Hippocampal formation (tissue), 2 donors: Measurements from ENCODE around the gene ZNF28.
"Not testable (repeated sequence)": the region's sequence is repeated elsewhere in the genome, so short reads cannot be mapped to it uniquely, and the experiment has no call there.

Experiments
- DNase-seq, 2 donors: peaks; one replicate each; lab custom pipeline; 2025; lab: John Stamatoyannopoulos, UW

The ZNF28 gene

DNA sequence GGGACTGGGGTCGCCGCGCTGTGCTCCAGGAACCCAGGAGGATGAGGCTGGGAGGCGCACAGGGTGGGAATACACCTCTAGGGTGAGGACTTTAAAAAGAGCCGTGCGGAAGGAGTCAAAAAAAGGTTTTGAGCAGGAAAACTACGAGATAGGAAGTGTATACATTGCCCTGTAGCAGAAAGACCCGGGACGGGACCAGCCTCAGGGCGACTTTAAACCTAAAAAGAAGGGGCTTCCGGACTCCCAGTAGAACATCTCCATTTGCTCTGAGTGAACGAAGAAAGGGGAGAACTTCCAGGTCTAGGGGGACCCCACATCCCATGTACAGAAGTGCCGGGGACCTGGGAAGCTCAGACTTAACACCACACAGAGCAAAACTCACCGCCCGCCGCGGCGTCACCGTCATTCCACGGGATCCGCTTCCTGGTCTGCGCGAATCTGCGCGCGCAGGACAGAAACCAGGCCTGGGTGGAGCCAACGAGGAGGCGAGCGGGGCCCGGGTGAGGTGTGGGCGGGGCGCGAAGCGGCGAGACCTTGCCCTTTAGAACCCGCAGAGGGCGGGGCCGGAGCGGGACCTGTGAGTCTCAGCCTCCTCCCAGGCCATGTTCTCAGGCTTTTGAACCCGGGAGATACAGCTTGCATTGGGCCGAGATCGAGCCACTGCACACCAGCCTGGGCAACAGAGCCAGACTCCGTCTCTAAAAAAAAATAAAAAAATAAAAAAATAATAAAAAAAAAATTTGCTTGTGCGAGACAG lies at the start of gene ZNF28:
TSS of gene ZNF28 (minus strand) at position 430 of the 757 bp plus-strand sequence. CDS start 3,675 bp downstream, outside the sequence.
- peak; percentile 15 to 22 for DNase-seq

DNA sequence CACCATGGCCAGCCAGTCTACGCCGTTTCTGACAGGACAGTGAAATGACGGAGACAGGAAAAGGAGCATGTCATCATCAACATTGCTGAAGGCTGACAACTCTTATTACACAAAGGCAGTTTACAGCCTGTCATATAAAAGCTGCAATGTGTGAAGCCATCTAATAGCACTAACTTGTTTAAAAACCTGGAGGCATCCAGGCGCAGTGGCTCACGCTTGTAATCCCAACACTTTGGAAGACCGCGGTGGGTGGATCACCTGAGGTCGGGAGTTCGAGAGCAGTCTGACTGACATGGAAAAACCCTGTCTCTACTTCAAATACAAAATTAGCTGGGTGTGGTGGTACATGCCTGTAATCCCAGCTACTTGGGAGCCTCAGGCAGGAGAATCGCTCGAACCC lies 46.6 kb upstream of the ZNF28 start:
- DNase-seq: not testable (repeated sequence)

DNA sequence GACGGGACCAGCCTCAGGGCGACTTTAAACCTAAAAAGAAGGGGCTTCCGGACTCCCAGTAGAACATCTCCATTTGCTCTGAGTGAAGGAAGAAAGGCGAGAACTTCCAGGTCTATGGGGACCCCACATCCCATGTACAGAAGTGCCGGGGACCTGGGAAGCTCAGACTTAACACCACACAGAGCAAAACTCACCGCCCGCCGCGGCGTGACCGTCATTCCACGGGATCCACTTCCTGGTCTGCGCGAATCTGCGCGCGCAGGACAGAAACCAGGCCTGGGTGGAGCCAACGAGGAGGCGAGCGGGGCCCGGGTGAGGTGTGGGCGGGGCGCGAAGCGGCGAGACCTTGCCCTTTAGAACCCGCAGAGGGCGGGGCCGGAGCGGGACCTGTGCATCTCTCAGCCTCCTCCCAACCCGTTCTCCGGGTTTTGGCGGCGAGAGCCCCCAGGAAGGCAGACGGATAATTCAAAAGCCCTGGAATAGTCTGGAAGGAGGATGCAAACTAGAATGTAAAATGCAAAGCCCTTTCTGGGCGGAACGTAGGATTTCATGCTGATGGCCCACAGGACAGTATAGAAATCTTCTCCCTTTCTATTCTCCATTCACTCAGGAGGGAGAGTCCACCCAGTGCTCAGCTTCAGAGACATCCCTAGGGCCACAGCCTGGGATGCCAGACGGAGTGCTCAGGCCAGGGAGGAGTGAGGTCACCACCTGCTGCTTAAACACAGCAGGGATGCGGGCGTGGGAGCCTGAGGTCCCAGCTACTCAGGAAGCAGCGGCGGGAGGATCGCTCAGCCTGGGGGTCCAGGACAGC lies 36.2 kb upstream of the ZNF28 start, which contains the start of gene ZNF468:
TSS of gene ZNF468 (minus strand) at position 242 of the 814 bp plus-strand sequence. CDS start 3,347 bp downstream, outside the sequence.
- peak; percentile 14 to 66 for DNase-seq

DNA sequence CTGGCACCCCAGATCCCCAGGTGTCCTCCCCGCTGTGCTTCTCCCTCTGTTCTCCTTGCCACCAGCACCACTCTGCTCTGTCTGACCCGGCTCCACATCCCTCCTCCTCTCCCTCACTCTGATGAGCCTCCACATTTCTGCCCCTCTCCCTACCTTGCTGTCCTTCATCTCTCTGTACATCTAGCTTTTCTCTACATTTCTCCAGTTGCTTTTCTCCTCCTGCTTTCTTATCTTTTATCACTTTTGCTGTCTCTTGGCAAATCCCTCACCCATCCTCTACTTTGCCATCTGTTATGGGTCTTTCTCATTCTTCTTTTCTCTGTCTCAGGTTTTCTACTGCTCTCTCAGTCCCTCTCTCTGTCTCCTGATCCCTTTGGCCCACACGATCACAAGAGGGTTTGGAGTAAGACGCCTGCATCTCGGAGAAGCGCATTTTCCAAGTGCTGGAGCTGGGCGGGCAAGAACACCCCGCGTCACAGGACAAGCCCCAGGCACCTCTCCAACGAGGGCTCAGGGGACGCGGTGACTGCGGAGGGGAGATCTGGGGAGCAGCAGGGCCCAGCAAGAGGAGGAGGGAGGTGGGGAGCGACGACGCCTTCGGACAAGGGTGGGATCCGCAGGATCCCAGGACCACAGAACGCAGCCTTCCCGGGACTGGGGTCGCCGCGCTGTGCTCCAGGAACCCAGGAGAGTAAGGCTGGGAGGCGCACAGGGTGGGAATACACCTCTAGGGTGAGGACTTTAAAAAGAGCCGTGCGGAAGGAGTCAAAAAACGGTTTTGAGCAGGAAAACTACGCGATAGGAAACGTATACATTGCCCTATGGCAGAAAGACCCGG lies 35.3 kb upstream of the ZNF28 start:
- not testable (repeated sequence) for DNase-seq

DNA sequence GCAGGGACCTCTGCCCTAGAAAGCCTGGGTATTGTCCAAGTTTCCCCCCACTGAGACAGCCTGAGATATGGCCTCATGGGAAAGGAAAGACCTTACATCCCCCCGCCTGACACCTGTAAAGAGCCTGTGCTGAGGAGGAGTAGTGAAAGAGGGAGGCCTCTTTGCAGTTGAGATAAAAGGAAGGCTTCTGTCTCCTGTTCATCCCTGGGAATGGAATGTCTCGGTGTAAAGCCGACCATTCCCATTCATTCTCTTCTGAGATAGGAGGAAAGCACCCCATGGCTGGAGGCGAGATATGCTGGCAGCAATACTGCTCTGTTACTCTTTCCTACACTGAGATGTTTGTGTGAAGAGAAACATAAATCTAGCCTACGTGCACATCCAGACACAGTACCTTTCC lies 25.9 kb upstream of the ZNF28 start:
- not testable (repeated sequence) for DNase-seq

DNA sequence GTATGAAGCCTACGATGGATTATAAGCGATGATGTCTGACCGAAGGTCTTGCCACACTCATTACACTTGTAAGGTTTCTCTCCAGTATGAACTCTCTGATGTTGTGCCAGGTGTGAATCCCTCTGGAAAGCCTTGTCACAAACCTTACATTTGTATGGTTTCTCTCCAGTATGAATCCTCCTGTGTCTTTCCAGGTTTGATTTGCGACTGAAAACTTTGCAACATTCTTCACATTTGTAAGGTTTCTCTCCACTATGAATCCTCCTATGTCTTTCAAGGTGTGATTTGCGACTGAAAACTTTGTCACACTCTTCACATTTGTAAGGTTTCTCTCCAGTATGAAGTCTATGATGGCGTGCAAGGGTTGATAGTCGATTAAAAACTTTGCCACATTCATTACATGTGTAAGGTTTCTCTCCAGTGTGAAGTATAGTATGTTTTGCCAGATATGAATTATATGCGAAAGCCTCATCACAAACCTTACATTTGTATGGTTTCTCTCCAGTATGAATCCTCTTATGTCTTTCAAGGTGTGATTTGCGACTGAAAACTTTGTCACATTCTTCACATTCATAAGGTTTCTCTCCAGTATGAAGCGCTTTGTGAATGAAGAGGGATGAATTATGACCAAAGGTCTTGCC lies 19.5 kb upstream of the ZNF28 start:
- DNase-seq: not testable (repeated sequence)

DNA sequence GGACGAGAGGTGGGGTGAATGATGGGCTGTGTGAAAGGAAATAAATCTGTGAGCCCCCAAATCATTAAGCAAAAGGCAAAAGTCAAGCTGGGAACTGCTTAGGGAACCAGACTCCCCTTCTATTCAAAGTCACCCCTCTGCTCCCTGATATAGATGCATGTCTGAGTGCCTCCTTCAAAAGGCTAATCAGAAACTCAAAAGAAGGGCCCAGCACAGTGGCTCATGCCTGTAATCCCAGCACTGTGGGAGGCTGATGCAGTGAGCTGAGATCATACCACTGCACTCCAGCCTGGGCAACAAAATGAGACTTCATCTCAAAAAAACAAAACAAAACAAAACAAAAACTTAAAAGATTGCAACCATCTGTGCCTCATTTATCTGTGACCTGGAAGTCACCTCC lies 12.9 kb upstream of the ZNF28 start:
- not testable (repeated sequence) for DNase-seq

DNA sequence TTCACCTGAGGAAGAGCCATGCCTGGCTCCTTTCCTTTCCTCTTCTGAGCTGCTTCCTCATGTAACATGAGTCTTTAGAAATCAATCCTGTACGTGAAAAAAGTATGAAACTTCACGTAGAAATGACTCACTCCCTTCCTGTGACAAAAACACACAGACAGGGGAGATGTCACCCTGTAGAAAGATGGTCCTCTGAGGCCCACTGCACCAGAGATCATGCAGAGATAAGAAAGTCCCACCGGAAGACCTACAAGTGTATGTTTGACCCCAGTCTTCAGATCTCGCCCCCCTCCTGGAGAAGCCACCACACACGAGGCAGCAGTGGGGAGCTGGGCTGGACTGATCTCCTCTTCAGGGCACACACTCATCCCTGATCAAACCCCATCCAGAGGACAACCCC lies 12.1 kb upstream of the ZNF28 start:
- DNase-seq: not testable (repeated sequence)

DNA sequence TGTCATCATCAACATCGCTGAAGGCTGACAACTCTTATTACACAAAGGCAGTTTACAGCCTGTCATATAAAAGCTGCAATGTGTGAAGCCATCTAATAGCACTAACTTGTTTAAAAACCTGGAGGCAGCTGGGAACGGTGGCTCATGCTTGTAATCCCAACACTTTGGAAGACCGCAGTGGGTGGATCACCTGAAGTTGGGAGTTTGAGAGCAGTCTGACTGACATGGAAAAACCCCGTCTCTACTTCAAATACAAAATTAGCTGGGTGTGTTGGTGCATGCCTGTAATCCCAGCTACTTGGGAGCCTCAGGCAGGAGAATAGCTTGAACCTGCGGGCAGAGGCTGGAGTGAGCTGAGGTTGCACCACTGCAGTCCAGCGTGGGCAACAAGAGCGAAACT lies 8.4 kb upstream of the ZNF28 start:
- not testable (repeated sequence) for DNase-seq

DNA sequence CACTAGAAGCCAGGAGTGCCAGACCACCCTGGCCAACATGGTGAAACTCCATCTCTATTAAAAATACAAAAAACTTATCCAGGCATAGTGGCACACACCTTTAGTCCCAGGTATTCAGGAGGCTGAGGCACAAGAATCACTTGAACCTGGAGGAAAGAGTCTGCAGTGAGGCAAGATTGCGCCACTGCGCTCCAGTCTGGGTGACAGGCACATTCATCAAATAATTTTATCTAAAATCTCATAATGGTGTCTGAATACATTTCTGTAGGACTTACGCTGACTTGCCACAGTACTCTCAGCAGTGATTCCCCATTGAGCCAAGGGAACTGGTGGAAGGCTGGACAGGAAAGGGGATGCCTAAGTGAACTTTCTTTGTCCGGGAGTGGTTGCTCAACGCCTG lies 4.3 kb upstream of the ZNF28 start:
- DNase-seq: no peak

DNA sequence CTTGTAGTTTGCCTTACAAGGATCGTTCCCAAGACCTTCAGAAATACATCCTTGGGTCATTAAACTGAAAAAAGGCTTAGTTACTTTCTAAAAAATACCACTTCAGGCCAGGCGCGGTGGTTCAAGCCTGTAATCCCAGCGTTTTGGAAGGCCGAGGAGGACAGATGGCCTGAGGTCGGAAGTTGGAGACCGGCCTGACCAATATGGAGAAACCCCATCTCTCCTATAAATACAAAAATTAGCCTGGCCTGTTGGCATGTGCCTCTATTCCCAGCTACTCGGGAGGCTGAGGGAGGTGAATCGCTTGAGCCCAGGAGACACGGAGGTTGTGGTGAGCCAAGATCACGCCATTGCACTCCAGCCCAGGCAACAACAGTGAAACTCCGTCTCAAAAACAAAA lies 2.2 kb upstream of the ZNF28 start:
- no peak for DNase-seq

DNA sequence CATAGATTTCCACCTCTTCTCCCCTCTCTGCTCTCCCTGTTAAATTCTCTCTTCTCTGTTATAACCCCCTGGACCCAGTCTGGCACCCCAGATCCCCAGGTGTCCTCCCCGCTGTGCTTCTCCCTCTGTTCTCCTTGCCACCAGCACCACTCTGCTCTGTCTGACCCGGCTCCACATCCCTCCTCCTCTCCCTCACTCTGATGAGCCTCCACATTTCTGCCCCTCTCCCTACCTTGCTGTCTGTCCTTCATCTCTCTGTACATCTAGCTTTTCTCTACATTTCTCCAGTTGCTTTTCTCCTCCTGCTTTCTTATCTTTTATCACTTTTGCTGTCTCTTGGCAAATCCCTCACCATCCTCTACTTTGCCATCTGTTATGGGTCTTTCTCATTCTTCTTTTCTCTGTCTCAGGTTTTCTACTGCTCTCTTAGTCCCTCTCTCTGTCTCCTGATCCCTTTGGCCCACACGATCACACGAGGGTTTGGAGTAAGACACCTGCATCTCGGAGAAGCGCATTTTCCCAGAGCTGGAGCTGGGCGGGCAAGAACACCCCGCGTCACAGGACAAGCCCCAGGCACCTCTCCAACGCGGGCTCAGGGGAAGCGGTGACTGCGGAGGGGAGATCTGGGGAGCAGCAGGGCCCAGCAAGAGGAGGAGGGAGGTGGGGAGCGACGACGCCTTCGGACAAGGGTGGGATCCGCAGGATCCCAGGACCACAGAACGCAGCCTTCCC lies 795 bp downstream of the ZNF28 start:
- not testable (repeated sequence) for DNase-seq

DNA sequence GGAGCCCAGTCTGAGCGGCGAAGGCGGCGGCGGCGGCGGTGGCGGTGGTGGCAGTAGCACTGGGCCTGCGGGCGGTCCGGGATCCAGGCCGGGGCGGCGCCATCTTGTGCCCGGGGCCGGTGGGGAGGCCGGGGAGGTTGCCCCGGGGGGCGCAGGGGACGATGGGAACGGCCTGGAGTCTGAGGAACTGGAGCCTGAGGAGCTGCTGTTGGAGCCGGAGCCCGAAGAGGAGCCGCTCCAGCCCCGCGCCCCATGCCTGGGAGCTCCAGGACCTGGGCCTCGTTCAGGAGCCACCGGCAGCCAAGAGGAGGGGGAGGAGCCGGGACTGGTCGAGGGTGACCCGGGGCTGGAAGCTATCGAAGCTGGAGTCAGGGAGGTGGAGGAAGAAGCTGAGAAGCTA lies 11.6 kb downstream of the ZNF28 start:
- DNase-seq: no peak

DNA sequence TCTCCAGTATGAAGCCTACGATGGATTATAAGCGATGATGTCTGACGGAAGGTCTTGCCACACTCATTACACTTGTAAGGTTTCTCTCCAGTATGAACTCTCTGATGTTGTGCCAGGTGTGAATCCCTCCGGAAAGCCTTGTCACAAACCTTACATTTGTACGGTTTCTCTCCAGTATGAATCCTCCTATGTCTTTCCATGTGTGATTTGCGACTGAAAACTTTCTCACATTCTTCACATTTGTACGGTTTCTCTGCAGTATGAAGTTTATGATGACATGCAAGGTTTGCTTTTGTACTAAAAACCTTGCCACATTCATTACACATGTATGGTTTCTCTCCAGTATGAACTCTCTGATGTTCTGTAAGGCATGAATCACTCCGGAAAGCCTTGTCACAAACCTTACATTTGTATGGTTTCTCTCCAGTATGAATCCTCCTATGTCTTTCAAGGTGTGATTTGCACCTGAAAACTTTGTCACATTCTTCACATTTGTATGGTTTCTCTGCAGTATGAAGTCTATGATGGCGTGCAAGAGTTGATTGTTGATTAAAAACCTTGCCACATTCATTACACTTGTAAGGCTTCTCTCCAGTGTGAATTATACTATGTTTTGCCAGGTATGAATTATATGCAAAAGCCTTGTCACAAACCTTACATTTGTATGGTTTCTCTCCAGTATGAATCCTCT lies 21.3 kb downstream of the ZNF28 start:
- not testable (repeated sequence) for DNase-seq

DNA sequence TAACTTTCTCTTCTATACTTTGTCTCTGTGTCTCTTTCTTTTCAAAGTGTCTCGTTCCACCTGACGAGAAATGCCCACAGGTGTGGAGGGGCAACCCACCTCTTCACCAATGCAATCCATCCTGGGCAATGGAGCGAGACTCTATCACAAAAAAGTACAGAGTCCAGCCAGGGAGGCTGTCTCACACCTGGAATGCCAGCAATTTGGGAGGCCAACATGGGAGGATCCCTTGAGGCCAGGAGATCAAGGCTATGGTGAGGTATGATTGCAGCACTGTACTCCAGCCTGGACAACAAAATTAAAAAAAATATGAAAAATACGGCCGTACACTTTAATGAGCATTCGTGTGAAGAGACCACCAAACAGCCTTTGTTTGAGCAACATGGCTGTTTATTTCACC lies 32.0 kb downstream of the ZNF28 start:
- no peak for DNase-seq

DNA sequence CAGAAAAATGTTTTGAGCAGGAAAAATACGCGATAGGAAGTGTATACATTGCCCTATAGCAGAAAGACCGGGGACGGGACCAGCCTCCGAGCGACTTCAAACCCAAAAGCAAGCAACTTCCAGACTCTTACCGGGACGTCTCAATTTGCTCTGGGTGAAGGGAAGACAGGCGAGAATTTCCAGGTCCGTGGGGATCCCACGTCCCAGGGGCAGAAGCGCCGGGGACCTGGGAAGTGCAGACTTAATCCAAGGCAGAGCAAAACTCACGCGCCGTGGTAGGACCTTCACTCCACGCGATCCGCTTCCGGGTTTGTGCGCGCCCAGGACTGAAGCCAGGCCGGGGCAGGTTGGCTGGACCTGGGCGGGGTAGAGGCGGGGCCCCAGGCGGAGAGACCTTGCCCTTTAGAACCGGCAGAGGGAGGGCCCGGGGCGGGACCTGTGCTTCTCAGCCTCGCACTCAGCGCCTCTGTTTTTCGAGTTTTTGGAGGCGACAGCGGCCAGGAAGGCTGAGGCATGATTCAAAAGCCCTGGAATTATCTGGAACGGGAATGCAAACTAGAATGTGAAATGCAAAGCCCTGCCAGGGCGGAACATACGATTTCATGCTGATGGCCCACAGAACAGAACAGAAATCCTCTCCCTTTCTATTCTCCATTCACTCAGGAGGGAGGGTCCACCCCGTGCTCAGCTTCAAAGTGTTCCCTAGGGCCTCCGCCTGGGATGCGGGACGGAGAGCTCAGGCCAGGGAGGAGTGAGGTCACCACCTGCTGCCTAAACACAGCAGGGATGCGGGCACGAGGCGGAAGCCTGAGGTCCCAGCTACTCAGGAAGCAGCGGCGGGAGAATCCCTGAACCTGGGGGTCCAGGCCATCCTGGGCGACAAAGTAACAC lies 34.7 kb downstream of the ZNF28 start, which contains the start of gene ZNF600:
TSS of gene ZNF600 (minus strand) at position 328 of the 891 bp plus-strand sequence. CDS start 7,903 bp downstream, outside the sequence.
- peak in 1 of 2 donors; percentile 9 for DNase-seq

DNA sequence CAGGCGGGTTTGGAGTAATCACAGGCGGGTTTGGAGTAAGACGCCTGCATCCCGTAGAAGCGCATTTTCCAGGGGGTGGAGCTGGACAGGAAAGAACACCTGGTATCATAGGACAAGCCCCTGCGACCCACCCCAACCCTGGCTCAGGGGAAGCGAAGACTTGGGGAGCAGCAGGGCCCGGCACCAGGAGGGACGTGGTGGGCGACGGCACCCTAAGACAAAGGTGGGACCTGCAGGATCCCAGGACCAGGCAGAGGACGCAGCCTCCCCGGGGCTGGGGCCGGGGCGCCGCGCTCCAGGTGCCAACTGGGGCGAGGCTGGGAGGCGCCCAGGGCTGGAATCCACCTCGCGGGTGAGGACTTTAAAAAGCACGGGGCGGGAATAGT lies 35.4 kb downstream of the ZNF28 start:
- DNase-seq: no peak

DNA sequence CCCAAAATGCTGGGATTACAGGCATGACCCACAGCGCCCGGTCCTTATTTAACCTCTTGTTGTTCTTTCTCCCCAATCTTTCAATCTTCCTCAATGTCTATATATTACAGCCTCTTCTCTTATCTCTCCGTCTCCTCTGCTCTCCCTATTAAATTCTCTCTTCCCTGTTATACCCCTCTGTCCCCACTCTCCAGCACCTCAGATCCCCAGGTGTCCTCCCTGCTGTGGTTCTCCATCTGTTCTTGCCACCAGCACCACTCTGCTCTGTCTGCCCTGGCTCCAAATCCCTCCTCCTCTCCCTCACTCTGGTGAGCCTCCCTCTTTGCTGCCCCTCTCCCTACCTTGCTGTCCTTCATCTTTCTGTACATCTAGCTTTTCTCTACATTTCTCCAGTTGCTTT lies 35.9 kb downstream of the ZNF28 start:
- DNase-seq: no peak

DNA sequence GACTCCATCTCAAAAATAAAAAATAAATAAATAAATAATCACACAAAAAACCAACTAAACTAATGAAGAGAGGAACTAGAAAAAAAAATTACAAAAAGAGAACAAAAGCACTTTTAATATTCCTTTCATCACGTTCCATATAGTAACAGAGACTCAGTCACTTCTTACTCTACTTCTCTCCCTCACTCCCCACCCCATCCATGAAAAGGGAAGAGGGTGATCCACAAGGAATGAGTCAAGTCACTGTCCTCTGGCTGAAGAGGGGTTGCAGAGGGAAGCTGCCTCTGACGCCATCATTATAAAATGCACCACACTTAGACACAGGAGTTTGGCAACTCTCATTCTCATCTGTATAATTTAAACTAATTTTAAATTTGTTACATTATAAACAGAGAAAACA lies 38.6 kb downstream of the ZNF28 start:
- not testable (repeated sequence) for DNase-seq
